Fibroblast of lung (primary cell): ENCODE results near the gene NPPC.

Experiments used
- CTCF ChIP-seq, 2 donors: IDR thresholded peaks in 1 of 2; conservative IDR thresholded peaks in 1 of 2; 1 replicate in 1 of 2; 2 replicates in 1 of 2; pipeline ENCODE4 v1.5.1; 2011 to 2012; ENCODE audit warnings: low read length in 2 of 2, control low read depth in 1 of 2, inconsistent platforms in 1 of 2, low read depth in 1 of 2, mild to moderate bottlenecking in 1 of 2
- EZH2 ChIP-seq: IDR thresholded peaks from 2 replicates; pipeline ENCODE4 v1.5.1; 2012; ENCODE audit warnings: low read length, control low read depth, mild to moderate bottlenecking; ENCODE audit errors: missing control alignments

DNA sequence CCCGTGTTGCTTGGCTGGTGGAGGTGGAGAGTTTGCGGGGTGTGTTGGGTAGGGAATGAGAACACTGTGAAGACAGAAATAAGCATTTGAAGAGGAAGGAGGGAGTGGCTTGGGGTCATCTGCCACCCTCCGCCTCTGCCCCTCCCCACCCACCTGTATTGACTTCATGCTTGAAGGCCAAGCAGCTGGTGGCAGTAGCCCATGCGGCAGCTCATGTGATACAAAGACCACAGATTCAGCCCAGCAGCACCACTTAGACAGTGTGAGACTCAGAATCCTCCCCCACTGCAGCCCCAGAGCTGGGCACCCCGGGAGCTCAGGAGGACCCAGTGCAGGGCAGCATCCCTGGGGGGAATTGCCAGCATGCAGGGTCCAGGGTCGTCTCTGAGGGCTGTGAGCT is 15.4 kb downstream of the NPPC start:
- no peak for TF ChIP-seq CTCF (conservative IDR thresholded peaks at IDR 0.05 in 1 of 2, IDR thresholded peaks at IDR 0.05 in 1 of 2; ENCODE audit: low read depth in 1 of 2, low read length in 2 of 2)
- no peak for TF ChIP-seq EZH2
